Endothelial cell of umbilical vein (primary cell): Measurements from ENCODE around the gene CPT1A. TPM values are rescaled to one million over a fixed set of nuclear protein-coding genes. Genes with fewer than 3 reads are reported as not detected.

ENCODE experiments used
- BruUV-seq: library from RNA; stranded (reverse); fragments of 400-500 nt; replicated peaks from 2 replicates; lab custom pipeline; 2021; lab: Mats Ljungman, UMichigan
- CTCF ChIA-PET: fragments of 300-600, 350-600 bp; sonication (Branson Sonifier 250); formaldehyde crosslinking; loops from one replicate; lab custom pipeline; 2021; ENCODE audit warnings: antibody characterized with exemption, inconsistent platforms; lab: Charles Lee
- POLR2A ChIA-PET: fragments of 300-600, 350-600 bp; sonication (Branson Sonifier 250); formaldehyde crosslinking; loops from one replicate; lab custom pipeline; 2021; ENCODE audit warnings: antibody characterized with exemption, inconsistent platforms; lab: Charles Lee
- DNase-seq: peaks from one replicate; pipeline ENCODE4 v3.0.0-alpha.2; 2011; ENCODE audit warnings: low read depth, low spot score
- FAIRE-seq: peaks from 2 replicates; lab custom pipeline; 2011; peaks lifted over from hg19 to GRCh38; lab: Jason Lieb, UNC
- H2AFZ ChIP-seq: 2 replicates; pipeline ENCODE4 v1.6.0; 2012; ENCODE audit warnings: low read depth, low read length, control low read depth, inconsistent platforms
- H3K27ac ChIP-seq: 2 replicates; pipeline ENCODE4 v1.5.1; 2011; ENCODE audit warnings: low read depth, mild to moderate bottlenecking, control low read depth, low read length, moderate library complexity; ENCODE audit not compliant: insufficient read depth
- H3K27me3 ChIP-seq, 2 experiments: 2 replicates each; pipeline versions ENCODE4 v1.6.0 to v1.6.1; 2011; ENCODE audit warnings: low read length in 2 of 2, mixed read lengths in 1 of 2; ENCODE audit not compliant: control insufficient read depth in 2 of 2, insufficient read depth in 2 of 2
- H3K36me3 ChIP-seq, 2 experiments: 2 replicates in 1 of 2; 3 replicates in 1 of 2; pipeline ENCODE4 v1.5.1; 2011; ENCODE audit warnings: low read length in 2 of 2, mild to moderate bottlenecking in 1 of 2, moderate library complexity in 1 of 2; ENCODE audit not compliant: control insufficient read depth in 2 of 2, insufficient read depth in 2 of 2; ENCODE audit errors: extremely low read depth in 1 of 2
- H3K4me1 ChIP-seq: 3 replicates; pipeline ENCODE4 v1.5.1; 2011; ENCODE audit warnings: mild to moderate bottlenecking, low read length; ENCODE audit not compliant: control insufficient read depth, insufficient read depth; ENCODE audit errors: extremely low read depth
- H3K4me2 ChIP-seq: 2 replicates; pipeline ENCODE4 v1.6.1; 2011; ENCODE audit warnings: low read length, control low read depth, mixed read lengths; ENCODE audit not compliant: insufficient read depth
- H3K4me3 ChIP-seq, 3 experiments: fragments of 200-600 bp in 1 of 3; sonication (generic), shearing (Covaris generic) in 1 of 3; replicated peaks in 1 of 3; 2 replicates each; pipeline ENCODE4 v1.5.1; 2011 to 2016; ENCODE audit warnings: control low read depth in 3 of 3, low read length in 3 of 3, mild to moderate bottlenecking in 2 of 3, inconsistent platforms in 1 of 3, low read depth in 1 of 3, moderate library complexity in 1 of 3; ENCODE audit not compliant: insufficient read depth in 1 of 3
- H3K79me2 ChIP-seq: 2 replicates; pipeline ENCODE4 v1.6.0; 2012; ENCODE audit warnings: low read length, inconsistent platforms; ENCODE audit not compliant: control insufficient read depth, insufficient read depth
- H3K9ac ChIP-seq: replicated peaks from 2 replicates; pipeline ENCODE3; 2011; ENCODE audit warnings: low read length, control low read depth; ENCODE audit not compliant: insufficient read depth; ENCODE audit errors: extremely low read depth
- H3K9me1 ChIP-seq: replicated peaks from 3 replicates; pipeline ENCODE4 v1.6.0; 2011; ENCODE audit warnings: mild to moderate bottlenecking, low read length; ENCODE audit not compliant: control insufficient read depth, insufficient read depth; ENCODE audit errors: extremely low read depth
- H3K9me3 ChIP-seq: replicated peaks from 2 replicates; pipeline ENCODE4 v1.5.1; 2012; ENCODE audit warnings: low read length, inconsistent platforms; ENCODE audit not compliant: control insufficient read depth, insufficient read depth
- H4K20me1 ChIP-seq: replicated peaks from 2 replicates; pipeline ENCODE3; 2011; ENCODE audit warnings: mild to moderate bottlenecking, low read length; ENCODE audit not compliant: control insufficient read depth, insufficient read depth; ENCODE audit errors: extremely low read depth
- CTCF ChIP-seq, 2 donors: IDR thresholded peaks; 1 replicate in 1 of 2; 2 replicates in 1 of 2; pipeline ENCODE4 v1.5.1; 2011; ENCODE audit warnings: low read length in 2 of 2, mild to moderate bottlenecking in 2 of 2, moderate library complexity in 2 of 2, control low read depth in 1 of 2, inconsistent platforms in 1 of 2, low read depth in 1 of 2; ENCODE audit not compliant: insufficient read depth in 1 of 2; ENCODE audit errors: extremely low read depth in 1 of 2
- EZH2 ChIP-seq: IDR thresholded peaks from 2 replicates; pipeline ENCODE4 v1.6.1; 2012; ENCODE audit warnings: borderline replicate concordance, low read depth, mild to moderate bottlenecking, moderate library complexity, low read length, inconsistent platforms; ENCODE audit not compliant: severe bottlenecking
- FOS ChIP-seq: IDR thresholded peaks from 2 replicates; pipeline ENCODE4 v1.6.1; 2011; ENCODE audit warnings: mild to moderate bottlenecking, low read length, moderate library complexity, borderline replicate concordance; ENCODE audit not compliant: insufficient read depth
- GATA2 ChIP-seq: IDR thresholded peaks from 2 replicates; pipeline ENCODE4 v1.7.0; 2011; ENCODE audit warnings: low read depth, mild to moderate bottlenecking, moderate library complexity, mixed read lengths, low read length; ENCODE audit not compliant: insufficient read length, insufficient read depth
- JUN ChIP-seq: IDR thresholded peaks from 2 replicates; pipeline ENCODE4 v1.6.1; 2011; ENCODE audit warnings: borderline replicate concordance, low read depth; ENCODE audit not compliant: insufficient read length, insufficient read depth
- MAX ChIP-seq: IDR thresholded peaks from 2 replicates; pipeline ENCODE4 v1.6.1; 2011; ENCODE audit not compliant: insufficient read depth, insufficient read length
- MYC ChIP-seq: IDR thresholded peaks from one replicate; pipeline ENCODE4 v1.6.1; 2011; ENCODE audit warnings: mild to moderate bottlenecking, low read depth, low read length
- POLR2A ChIP-seq: IDR thresholded peaks from 2 replicates; pipeline ENCODE4 v1.6.1; 2012; ENCODE audit warnings: low read depth, mild to moderate bottlenecking, control low read depth, low read length
- POLR2AphosphoS5 ChIP-seq: IDR thresholded peaks from 2 replicates; pipeline ENCODE4 v1.6.1; 2012; ENCODE audit warnings: low read depth, mild to moderate bottlenecking, control low read depth, low read length, moderate library complexity; ENCODE audit not compliant: insufficient read depth
- dilution Hi-C: fragments of 300-500 bp; cut with MboI; formaldehyde crosslinking; loops from one replicate; pipeline ENCODE4 v1.15.0; 2019; ENCODE audit warnings: low sequenced_read_pairs; ENCODE audit not compliant: extremely low pct_ligation_motif_present
- intact Hi-C: fragments of 100-400 bp; cut with micrococcal nuclease; formaldehyde crosslinking; loops from one replicate; pipeline ENCODE4 v1.10.0; 2022
- polyA plus RNA-seq, 4 experiments: library from polyadenylated mRNA; depleted of rRNA in 3 of 4; stranded (reverse) in 3 of 4; unstranded in 1 of 4; fragments of >200 nt; gene quantifications; 2 replicates each; pipeline versions ENCODE4 v1.2.1 to v1.2.3, GENCODE V29; 2011 to 2012; ENCODE audit warnings: missing spikeins in 1 of 4
- total RNA-seq: library from RNA; stranded (reverse); gene quantifications from 2 replicates; pipeline ENCODE4 v1.2.3, GENCODE V29; 2021

Gene CPT1A
- total and polyA plus RNA-seq, 2 donors (not counting 3 experiments of a cell fraction or from before 2014, with no cell fraction given): 26.3 to 62.1 TPM

DNA sequence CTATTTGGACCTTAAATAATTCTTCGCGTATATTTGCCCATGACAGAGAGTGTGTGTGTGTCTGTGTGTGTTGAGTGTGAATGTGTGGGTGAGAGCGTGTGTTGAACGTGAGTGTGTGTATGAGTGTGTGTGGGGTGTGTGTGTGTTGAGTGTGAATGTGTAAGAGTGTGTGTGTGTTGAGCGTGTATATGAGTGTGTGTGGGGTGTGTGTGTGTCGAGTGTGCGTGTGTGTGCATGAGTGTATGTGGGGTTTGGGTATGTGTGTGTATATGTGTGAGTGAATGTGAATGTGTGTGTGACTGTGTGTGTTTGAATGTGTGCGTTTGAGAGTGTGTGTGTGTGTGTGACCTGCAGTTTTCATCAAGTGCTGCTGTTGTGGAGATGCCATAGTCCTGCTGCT is 130.6 kb downstream of the CPT1A start:
- intact Hi-C loops: no loop called here
- no peak overlapping the region for H3K4me3 ChIP-seq
- DNase-seq (no peak), FAIRE-seq (no peak)
- no peak overlapping the region for H2AFZ ChIP-seq
- no peaks in the 10 kb centered on the region for H3K9me1 ChIP-seq
- H3K9me3 ChIP-seq: no peaks in the 10 kb centered on the region
- no peaks in the 10 kb centered on the region for H3K79me2 ChIP-seq
- no peaks in the 10 kb centered on the region for H3K36me3 ChIP-seq
- no peak for TF ChIP-seq GATA2
- no peak for TF ChIP-seq CTCF (IDR thresholded peaks at IDR 0.05; ENCODE audit: extremely low read depth in 1 of 2, insufficient read depth in 1 of 2, low read depth in 1 of 2, low read length in 2 of 2)
- no peak for TF ChIP-seq MAX
- TF ChIP-seq FOS: no peak
- TF ChIP-seq EZH2: no peak
- TF ChIP-seq POLR2AphosphoS5: no peak
- TF ChIP-seq JUN: no peak
- no peak for TF ChIP-seq MYC
- no peak for TF ChIP-seq POLR2A
- H3K4me1 ChIP-seq: no peaks in the 10 kb centered on the region
- peaks cover 4 to 8% of the 10 kb centered on the region in 2 experiments for H3K27me3 ChIP-seq
- no peak overlapping the region for H3K9ac ChIP-seq
- ChIA-PET POLR2A (no interaction called here), CTCF (interaction anchor here (1.2 kb wide), 1 partner anchor 12 kb away, joined by 3 read pairs; no protein-coding TSS in a partner anchor)
- BruUV-seq: no TSS peak
- dilution Hi-C loops: no loop called here
- H3K27ac ChIP-seq: no peak overlapping the region
- H4K20me1 ChIP-seq: no peaks in the 10 kb centered on the region
- no peak overlapping the region for H3K4me2 ChIP-seq
